GM12872 (cell line): ENCODE data around the gene ATP5F1D.

Source experiments
- CTCF ChIP-seq: IDR thresholded peaks from 3 replicates; pipeline ENCODE4 v1.5.1; 2011; ENCODE audit warnings: low read depth, mild to moderate bottlenecking, low read length, moderate library complexity; ENCODE audit not compliant: insufficient read depth

ATP5F1D gene

DNA sequence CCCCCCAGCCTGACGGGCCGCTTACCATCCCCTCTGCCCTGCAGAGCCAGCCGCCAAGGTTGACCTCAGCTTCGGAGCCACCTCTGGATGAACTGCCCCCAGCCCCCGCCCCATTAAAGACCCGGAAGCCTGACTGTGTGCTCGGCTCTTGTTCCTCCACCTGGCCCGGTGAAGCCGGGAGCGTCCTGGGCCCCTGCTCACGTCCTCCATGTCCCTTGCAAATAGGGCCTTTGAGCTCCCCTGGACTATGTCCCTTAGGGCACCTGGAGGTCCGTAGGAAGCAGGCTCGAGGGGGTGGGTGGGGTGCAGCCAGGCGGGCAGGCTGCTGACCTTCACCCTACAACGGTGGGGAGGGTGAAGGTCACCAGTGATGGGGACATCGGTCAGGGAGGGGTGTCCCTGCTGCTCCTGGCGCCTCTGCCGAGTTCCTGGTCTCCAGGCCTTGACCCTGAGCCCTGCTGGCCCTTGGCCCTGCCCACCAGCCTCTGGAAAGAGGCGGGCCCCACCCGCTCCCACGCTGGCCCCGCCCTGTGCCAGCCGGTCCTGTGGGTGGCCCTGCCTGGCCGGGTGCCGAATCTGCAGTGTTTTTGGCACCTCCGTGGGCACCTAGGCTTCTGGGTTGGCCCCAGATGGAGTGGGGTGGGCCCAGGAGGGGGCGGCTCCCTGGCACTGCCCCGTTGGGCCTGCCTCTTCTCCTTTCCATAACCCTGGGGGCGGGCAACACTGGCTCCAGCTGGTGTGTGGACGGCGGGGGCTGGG lies 3.3 kb downstream of the ATP5F1D start:
- no peak for TF ChIP-seq CTCF

- TF ChIP-seq CTCF = no peak
These were observed 4.1 kb downstream of the ATP5F1D start for GRCh38 chr19:1245494-1246264.

GRCh38 chr19:1247748-1248138 lies 6.2 kb downstream of the ATP5F1D start:
- TF ChIP-seq CTCF = no peak

- TF ChIP-seq CTCF = peak; percentile 56
These were observed 6.7 kb downstream of the ATP5F1D start, which contains the start of gene MIDN for GRCh38 chr19:1248139-1248785. Gene MIDN (plus strand): TSS chr19:1248583. CDS start chr19:1250297, 1,714 bp downstream.

DNA sequence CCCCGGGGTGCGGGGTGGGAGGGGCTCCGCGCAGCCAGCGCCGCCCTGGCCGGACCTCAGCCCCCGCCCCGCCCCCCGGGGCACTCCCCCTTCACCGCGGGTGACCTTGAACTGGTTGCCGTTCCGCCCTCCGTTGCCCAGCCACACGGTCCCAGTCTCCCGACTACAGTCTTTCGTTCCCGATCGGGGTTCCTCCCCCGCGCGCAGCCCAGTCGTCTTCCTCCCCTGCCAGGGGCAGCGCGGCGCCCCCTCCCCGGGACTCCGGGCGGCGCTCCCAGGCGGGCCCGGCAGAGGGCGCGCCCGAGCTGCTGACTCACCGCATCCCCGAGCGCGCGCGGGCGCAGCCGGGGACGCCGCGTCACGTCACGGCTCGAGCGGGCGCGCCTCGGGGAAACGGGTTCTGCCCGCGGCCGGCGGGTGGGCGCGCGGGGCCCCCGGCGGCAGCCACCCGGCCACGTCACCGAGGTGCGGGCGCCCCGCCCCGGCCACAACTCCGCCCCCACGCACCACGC lies 7.3 kb downstream of the ATP5F1D start:
- TF ChIP-seq CTCF = peak; percentile 73

GRCh38 chr19:1249298-1249989 lies 7.9 kb downstream of the ATP5F1D start:
- TF ChIP-seq CTCF = no peak

DNA sequence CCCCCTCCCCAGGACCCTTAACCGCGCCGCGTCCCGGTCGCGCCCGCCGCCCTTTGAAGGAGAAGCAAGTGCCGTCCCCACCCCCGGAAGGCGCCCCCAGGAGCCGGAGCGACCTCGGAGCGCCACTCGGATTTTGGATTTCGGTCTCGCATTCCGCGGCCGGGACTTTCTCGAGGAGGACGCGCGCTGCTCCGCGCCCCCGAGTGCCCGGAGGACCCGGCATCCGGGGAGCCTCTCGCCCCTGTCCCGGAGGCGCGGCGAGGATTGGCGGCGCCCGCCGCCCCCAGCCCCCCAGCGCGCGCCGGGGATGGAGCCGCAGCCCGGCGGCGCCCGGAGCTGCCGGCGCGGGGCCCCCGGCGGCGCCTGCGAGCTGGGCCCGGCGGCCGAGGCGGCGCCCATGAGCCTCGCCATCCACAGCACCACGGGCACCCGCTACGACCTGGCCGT lies 8.5 kb downstream of the ATP5F1D start:
- TF ChIP-seq CTCF = no peak
